Fibroblast of lung (primary cell): ENCODE data around the gene CAPNS2. TPM values are rescaled to one million over a fixed set of nuclear protein-coding genes. Genes with fewer than 3 reads are reported as not detected.

Experiments used
- DNase-seq, 2 donors: peaks; one replicate each; pipeline versions ENCODE4 v3.0.0 to v3.0.0-alpha.2; 2010; ENCODE audit warnings: low read depth in 2 of 2
- H2AFZ ChIP-seq: 2 replicates; pipeline ENCODE4 v1.5.1; 2012; ENCODE audit warnings: low read length, control low read depth, inconsistent platforms
- H3K27ac ChIP-seq: 2 replicates; pipeline ENCODE4 v1.5.1; 2011; ENCODE audit warnings: low read length, control low read depth; ENCODE audit not compliant: insufficient read depth
- H3K27me3 ChIP-seq: 2 replicates; pipeline ENCODE4 v1.5.1; 2011; ENCODE audit warnings: mild to moderate bottlenecking, low read length; ENCODE audit not compliant: control insufficient read depth, insufficient read depth
- H3K36me3 ChIP-seq: 2 replicates; pipeline ENCODE4 v1.5.1; 2011; ENCODE audit warnings: low read length; ENCODE audit not compliant: control insufficient read depth, insufficient read depth
- H3K4me1 ChIP-seq: 2 replicates; pipeline ENCODE4 v1.5.1; 2011; ENCODE audit warnings: low read length; ENCODE audit not compliant: control insufficient read depth, insufficient read depth; ENCODE audit errors: extremely low read depth
- H3K4me2 ChIP-seq: 2 replicates; pipeline ENCODE4 v1.5.1; 2011; ENCODE audit warnings: low read length, control low read depth; ENCODE audit not compliant: insufficient read depth; ENCODE audit errors: extremely low read depth
- H3K4me3 ChIP-seq, 4 experiments: fragments of 200-600 bp in 1 of 4; sonication (generic) in 1 of 4; replicated peaks in 1 of 4; 2 replicates each; pipeline ENCODE4 v1.5.1; 2011 to 2016; ENCODE audit warnings: low read length in 4 of 4, low read depth in 3 of 4, mild to moderate bottlenecking in 3 of 4, control low read depth in 2 of 4, inconsistent platforms in 1 of 4, mixed read lengths in 1 of 4; ENCODE audit not compliant: insufficient read depth in 1 of 4; ENCODE audit errors: control extremely low read depth in 1 of 4
- H3K79me2 ChIP-seq: 2 replicates; pipeline ENCODE4 v1.5.1; 2012; ENCODE audit warnings: mild to moderate bottlenecking, low read length, inconsistent platforms; ENCODE audit not compliant: control insufficient read depth, insufficient read depth
- H3K9ac ChIP-seq: 2 replicates; pipeline ENCODE4 v1.5.1; 2011; ENCODE audit warnings: mild to moderate bottlenecking, low read length, control low read depth; ENCODE audit not compliant: insufficient read depth
- H3K9me3 ChIP-seq: 2 replicates; pipeline ENCODE4 v1.5.1; 2012; ENCODE audit warnings: low read depth, low read length; ENCODE audit not compliant: control insufficient read depth, insufficient read depth
- H4K20me1 ChIP-seq: 2 replicates; pipeline ENCODE4 v1.5.1; 2011; ENCODE audit warnings: low read length; ENCODE audit not compliant: control insufficient read depth, insufficient read depth; ENCODE audit errors: extremely low read depth
- CTCF ChIP-seq, 2 donors: IDR thresholded peaks in 1 of 2; conservative IDR thresholded peaks in 1 of 2; 1 replicate in 1 of 2; 2 replicates in 1 of 2; pipeline ENCODE4 v1.5.1; 2011 to 2012; ENCODE audit warnings: low read length in 2 of 2, control low read depth in 1 of 2, inconsistent platforms in 1 of 2, low read depth in 1 of 2, mild to moderate bottlenecking in 1 of 2
- EZH2 ChIP-seq: IDR thresholded peaks from 2 replicates; pipeline ENCODE4 v1.5.1; 2012; ENCODE audit warnings: low read length, control low read depth, mild to moderate bottlenecking; ENCODE audit errors: missing control alignments
- polyA plus RNA-seq, 2 donors: library from polyadenylated mRNA; depleted of rRNA in 1 of 2; stranded (reverse) in 1 of 2; unstranded in 1 of 2; fragments of >200 nt; gene quantifications; 2 replicates each; pipeline ENCODE4 v1.2.1, GENCODE V29; 2011 to 2012; ENCODE audit warnings: missing spikeins in 1 of 2
- total RNA-seq: library from RNA; depleted of rRNA; stranded (reverse); fragments of >200 nt; gene quantifications from 2 replicates; pipeline ENCODE4 v1.2.1, GENCODE V29; 2014

Gene CAPNS2
- total and polyA plus RNA-seq, 2 donors (not counting 1 experiment from before 2014, with no cell fraction given), result 0.66 TPM; not detected in 1

GRCh38 chr16:55532227-55532626, 34.3 kb upstream of the CAPNS2 start:
- H2AFZ ChIP-seq, result no peak overlapping the region

GRCh38 chr16:55534756-55535155, 31.7 kb upstream of the CAPNS2 start:
- no peaks in the 10 kb centered on the region for H3K36me3 ChIP-seq
- no peaks in the 10 kb centered on the region for H3K27me3 ChIP-seq
- TF ChIP-seq CTCF (conservative IDR thresholded peaks at IDR 0.05 in 1 of 2, IDR thresholded peaks at IDR 0.05 in 1 of 2; ENCODE audit: low read depth in 1 of 2, low read length in 2 of 2) (no peak), EZH2 (no peak)
- no peak overlapping the region for H2AFZ ChIP-seq
- H3K79me2 ChIP-seq, result no peaks in the 10 kb centered on the region
- DNase-seq, result no peak
- no peak overlapping the region for H3K9ac ChIP-seq
- no peak overlapping the region for H3K4me2 ChIP-seq
- no peak overlapping the region for H3K4me3 ChIP-seq
- H3K9me3 ChIP-seq, result no peaks in the 10 kb centered on the region
- no peak overlapping the region for H3K27ac ChIP-seq
- no peaks in the 10 kb centered on the region for H4K20me1 ChIP-seq
- no peaks in the 10 kb centered on the region for H3K4me1 ChIP-seq

More at GRCh38 chr16:55532227-55532626, 34.3 kb upstream of the CAPNS2 start:
- Histone ChIP-seq H3K4me3 (no peak overlapping the region), H3K4me1 (no peaks in the 10 kb centered on the region), H3K27me3 (no peaks in the 10 kb centered on the region), H3K79me2 (no peaks in the 10 kb centered on the region), H3K9ac (no peak overlapping the region), H3K27ac (no peak overlapping the region), H3K9me3 (no peaks in the 10 kb centered on the region), H3K36me3 (no peaks in the 10 kb centered on the region), H4K20me1 (no peaks in the 10 kb centered on the region), H3K4me2 (no peak overlapping the region)
- DNase-seq, result peak in 1 of 2 donors; percentile 33
- no peak for TF ChIP-seq EZH2
- no peak for TF ChIP-seq CTCF (conservative IDR thresholded peaks at IDR 0.05 in 1 of 2, IDR thresholded peaks at IDR 0.05 in 1 of 2; ENCODE audit: low read depth in 1 of 2, low read length in 2 of 2)

DNA sequence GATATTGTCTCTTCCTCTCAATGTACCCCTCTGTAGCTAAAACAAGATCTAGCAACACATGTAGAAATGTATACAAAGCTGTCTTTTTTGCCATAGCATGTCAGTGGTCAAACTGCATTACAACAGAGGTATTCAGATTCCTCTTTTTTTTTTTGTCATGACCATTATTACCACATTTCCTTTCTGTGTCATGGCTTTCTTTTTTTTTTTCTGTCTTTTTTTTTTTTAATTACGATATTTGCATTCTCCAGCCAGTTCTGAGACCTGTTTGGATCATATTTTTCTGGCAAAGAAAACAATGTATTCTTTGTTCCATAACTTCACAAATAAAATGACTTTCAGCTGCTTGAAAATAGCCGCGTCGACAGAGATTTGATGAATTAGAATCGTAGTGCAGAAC, 27.4 kb upstream of the CAPNS2 start:
- peak in 1 of 2 donors; percentile 59 for DNase-seq
- Histone ChIP-seq H3K79me2 (no peaks in the 10 kb centered on the region), H3K4me2 (no peak overlapping the region), H3K9ac (no peak overlapping the region), H3K9me3 (no peaks in the 10 kb centered on the region), H3K4me1 (peaks cover 5% of the 10 kb centered on the region), H3K27me3 (no peaks in the 10 kb centered on the region), H3K4me3 (no peak overlapping the region), H4K20me1 (no peaks in the 10 kb centered on the region), H3K36me3 (no peaks in the 10 kb centered on the region), H3K27ac (no peak overlapping the region), H2AFZ (no peak overlapping the region)
- TF ChIP-seq EZH2 (no peak), CTCF (conservative IDR thresholded peaks at IDR 0.05 in 1 of 2, IDR thresholded peaks at IDR 0.05 in 1 of 2; ENCODE audit: low read depth in 1 of 2, low read length in 2 of 2) (no peak)
